ENCODE results near the gene NSUN2. TPM values are rescaled to one million over a fixed set of nuclear protein-coding genes. Genes with fewer than 3 reads are reported as not detected.

Gene NSUN2
- total and polyA plus RNA-seq, 7 donors = 29.3 to 54.4 (median 31.9) TPM

DNA sequence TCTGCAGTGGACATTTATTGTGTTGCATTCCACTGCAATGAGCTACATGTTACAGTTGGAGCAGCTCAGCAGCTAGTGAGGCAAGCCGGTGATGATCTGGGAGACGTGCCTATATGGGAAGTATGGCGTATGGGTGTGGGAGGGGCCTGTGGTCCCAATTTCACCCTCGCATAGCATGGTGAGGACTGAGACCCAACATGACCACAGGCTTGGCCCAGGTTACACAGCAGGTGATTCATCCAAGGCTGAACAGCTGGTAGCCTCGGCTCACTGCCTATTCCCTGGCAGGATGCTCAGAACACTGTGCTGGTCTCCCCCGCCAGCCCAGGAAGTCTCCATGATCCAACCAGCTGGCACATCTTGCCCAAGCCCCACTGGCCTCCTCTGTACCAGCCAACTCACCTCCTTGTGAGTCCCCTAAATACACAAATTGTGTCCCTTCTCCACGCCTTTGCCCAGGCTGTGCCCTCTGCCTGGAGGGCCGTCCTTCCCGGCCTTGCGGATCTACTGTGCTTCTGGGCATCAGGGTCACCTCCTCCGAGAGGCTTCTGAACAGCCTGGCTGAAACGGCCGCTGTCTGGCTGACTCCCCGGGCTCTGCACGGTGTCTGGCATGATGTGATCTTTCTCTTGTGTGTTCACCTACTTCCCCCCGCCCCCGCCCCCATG lies 81.4 kb downstream of the NSUN2 start:
- no peak for DNase-seq
- WGBS, 2 donors = 86 to 90% methylated on average over 17 of the region's 17 CpGs
- TF ChIP-seq EP300 (IDR thresholded peaks at IDR 0.05) = peak in 2 of 4 donors; percentile 78 to 88
- TF ChIP-seq POLR2AphosphoS5 (IDR thresholded peaks at IDR 0.05) = peak in 2 of 4 donors; percentile 30 to 61
- TF ChIP-seq, protein P1, sequence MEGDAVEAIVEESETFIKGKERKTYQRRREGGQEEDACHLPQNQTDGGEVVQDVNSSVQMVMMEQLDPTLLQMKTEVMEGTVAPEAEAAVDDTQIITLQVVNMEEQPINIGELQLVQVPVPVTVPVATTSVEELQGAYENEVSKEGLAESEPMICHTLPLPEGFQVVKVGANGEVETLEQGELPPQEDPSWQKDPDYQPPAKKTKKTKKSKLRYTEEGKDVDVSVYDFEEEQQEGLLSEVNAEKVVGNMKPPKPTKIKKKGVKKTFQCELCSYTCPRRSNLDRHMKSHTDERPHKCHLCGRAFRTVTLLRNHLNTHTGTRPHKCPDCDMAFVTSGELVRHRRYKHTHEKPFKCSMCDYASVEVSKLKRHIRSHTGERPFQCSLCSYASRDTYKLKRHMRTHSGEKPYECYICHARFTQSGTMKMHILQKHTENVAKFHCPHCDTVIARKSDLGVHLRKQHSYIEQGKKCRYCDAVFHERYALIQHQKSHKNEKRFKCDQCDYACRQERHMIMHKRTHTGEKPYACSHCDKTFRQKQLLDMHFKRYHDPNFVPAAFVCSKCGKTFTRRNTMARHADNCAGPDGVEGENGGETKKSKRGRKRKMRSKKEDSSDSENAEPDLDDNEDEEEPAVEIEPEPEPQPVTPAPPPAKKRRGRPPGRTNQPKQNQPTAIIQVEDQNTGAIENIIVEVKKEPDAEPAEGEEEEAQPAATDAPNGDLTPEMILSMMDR (IDR thresholded peaks at IDR 0.05) = no peak
- no peak for TF ChIP-seq POLR2A (IDR thresholded peaks at IDR 0.05)
- intact Hi-C loops (cut with DNase I) = no loop called here
- Histone ChIP-seq H3K9me3 (no peaks in the 10 kb centered on the region), H3K27ac (peak overlapping the region in 3 of 4 donors; percentile 5 to 95 (median 68)), H3K4me1 (peaks cover 0 to 40% (median 32%) of the 10 kb centered on the region in 4 donors), H3K4me3 (no peak overlapping the region), H3K27me3 (no peaks in the 10 kb centered on the region), H3K36me3 (no peaks in the 10 kb centered on the region)

DNA sequence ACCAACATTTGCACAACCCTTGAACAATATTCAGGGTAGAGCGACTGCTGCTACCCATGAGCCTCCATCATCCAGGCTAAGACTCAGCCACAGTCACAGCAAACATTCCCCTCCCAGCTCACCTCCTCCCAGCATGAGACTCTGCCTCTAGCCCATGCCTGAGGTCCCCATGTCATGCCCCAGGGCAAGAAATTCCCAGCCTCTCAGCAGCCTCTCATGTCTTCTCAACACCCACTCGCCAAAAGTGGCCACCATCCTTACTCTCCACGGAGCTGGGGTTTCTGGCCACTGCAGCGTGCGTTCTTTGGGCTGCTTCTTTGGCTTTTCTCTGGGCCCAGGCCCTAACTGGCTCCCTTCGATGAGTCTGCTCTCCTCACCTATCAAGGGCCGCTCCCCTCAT lies 82.2 kb downstream of the NSUN2 start:
- H3K36me3 ChIP-seq = no peaks in the 10 kb centered on the region
- H3K27me3 ChIP-seq = no peaks in the 10 kb centered on the region
- no peak overlapping the region for H3K4me3 ChIP-seq
- TF ChIP-seq POLR2AphosphoS5 (IDR thresholded peaks at IDR 0.05) (no peak), EP300 (IDR thresholded peaks at IDR 0.05) (no peak), POLR2A (IDR thresholded peaks at IDR 0.05) (no peak)
- TF ChIP-seq, protein P1 (IDR thresholded peaks at IDR 0.05) = no peak
- peak overlapping the region in 3 of 4 donors; percentile 5 to 95 (median 68) for H3K27ac ChIP-seq
- H3K9me3 ChIP-seq = no peaks in the 10 kb centered on the region
- intact Hi-C loops (cut with DNase I) = no loop called here
- WGBS, 2 donors = 93 to 94% methylated on average over 7 of the region's 7 CpGs
- no peak for DNase-seq
- H3K4me1 ChIP-seq = peaks cover 0 to 46% (median 38%) of the 10 kb centered on the region in 4 donors

Other genes starting within 250 kb of the NSUN2 start
- gene UBE2QL1, start 184.2 kb downstream of the NSUN2 start, total RNA-seq = 1 to 10 TPM; 3.6 to 5.5 (median 5.0) TPM
- under 1 TPM; under 0.01 to 0.23 (median 0.22) TPM for gene UBE2QL1, start 184.2 kb downstream of the NSUN2 start, polyA plus RNA-seq
- gene SRD5A1, start 396 bp upstream of the NSUN2 start, total RNA-seq = 1 to 10 TPM; 3.1 to 5.7 (median 3.6) TPM
- 10 to 100 TPM in 1 of 3 donors, 1 to 10 TPM in 2; 6.6 to 10.7 (median 9.5) TPM for gene SRD5A1, start 396 bp upstream of the NSUN2 start, polyA plus RNA-seq
- 10 to 100 TPM; 14.6 to 27.4 (median 18.7) TPM for gene TENT4A, start 80.4 kb upstream of the NSUN2 start, total RNA-seq
- 10 to 100 TPM in 1 of 3 donors, 1 to 10 TPM in 2; 3.0 to 12.5 (median 3.2) TPM for gene TENT4A, start 80.4 kb upstream of the NSUN2 start, polyA plus RNA-seq